Esophagus mucosa (tissue), 1 donor: ENCODE data around the gene MFAP3L. TPM values are rescaled to one million over a fixed set of nuclear protein-coding genes. Genes with fewer than 3 reads are reported as not detected.
"Not testable (repeated sequence)": the region's sequence is repeated elsewhere in the genome, so short reads cannot be mapped to it uniquely, and the experiment has no call there.

Source experiments
- ATAC-seq: fragments of 200-7000 bp; cut with Tn5 transposase; one replicate; pipeline ENCODE4 v1.9.1; 2020
- total RNA-seq: library from RNA; stranded (reverse); gene quantifications from one replicate; pipeline ENCODE4 v1.2.4, GENCODE V29; 2023
- donor health status: DM: yes; HTN: yes; CAD: no.

MFAP3L gene
- total RNA-seq = 1.0 TPM

DNA sequence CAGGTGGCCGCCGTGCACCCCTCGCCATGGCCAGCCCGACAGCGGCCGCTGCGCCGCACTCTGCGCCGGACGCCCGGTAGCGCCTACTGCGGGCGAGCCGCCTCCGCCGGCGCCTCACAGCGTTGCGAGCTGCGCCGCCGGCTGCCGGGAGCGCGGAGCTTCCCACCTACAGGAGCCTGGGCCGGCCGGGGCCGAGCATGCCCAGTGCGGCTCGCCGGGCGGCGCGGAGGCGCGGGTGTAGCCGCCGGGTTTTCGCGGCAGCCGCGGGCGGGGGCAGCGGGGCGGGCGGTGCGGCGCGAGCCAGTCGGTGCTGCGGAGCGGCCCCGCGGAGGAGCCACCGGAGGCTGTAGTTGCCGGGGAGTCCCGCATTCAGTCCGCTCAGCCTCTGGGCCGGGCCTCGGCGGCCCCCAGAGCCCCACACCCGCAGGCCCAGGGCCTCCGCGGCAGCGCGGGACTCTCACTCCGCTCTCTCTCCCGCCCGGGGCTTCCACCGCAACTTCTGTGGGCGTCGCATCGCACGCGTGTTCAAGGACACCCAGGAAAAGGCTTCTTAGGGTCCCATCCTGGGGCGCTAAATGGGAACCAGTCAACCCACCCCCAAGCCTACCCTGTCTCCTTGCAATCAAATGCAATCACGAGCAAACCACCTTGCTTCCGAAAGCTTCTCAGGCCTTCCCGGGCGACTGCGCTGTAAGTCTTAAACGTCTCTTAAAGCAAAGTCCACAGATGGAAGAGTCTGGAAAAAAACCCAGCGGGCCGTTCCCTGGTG lies at the start of gene MFAP3L:
TSS of gene MFAP3L (minus strand) at position 143 of the 769 bp plus-strand sequence. CDS start 20,518 bp downstream, outside the sequence.
- peak; percentile 97 for ATAC-seq

DNA sequence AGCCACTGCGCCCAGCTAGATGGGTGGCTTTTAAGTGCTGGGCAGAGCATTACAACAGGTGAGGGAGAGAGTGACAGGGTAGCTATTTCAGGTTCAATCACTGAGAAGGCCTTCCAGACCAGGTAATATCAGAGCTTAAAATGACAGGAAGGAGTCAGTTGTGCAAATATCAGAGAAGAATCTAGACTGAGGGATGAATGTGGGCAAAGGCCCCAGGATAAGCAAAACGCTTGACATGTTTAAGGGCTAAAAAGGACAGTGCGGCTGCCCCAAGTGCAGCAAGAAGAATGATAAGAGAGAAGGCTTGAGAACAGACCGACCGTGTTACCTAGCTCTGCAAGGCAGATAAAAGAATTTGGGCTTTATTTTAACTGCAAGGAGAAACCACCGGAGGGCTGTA lies 45.0 kb upstream of the MFAP3L start:
- no peak for ATAC-seq

DNA sequence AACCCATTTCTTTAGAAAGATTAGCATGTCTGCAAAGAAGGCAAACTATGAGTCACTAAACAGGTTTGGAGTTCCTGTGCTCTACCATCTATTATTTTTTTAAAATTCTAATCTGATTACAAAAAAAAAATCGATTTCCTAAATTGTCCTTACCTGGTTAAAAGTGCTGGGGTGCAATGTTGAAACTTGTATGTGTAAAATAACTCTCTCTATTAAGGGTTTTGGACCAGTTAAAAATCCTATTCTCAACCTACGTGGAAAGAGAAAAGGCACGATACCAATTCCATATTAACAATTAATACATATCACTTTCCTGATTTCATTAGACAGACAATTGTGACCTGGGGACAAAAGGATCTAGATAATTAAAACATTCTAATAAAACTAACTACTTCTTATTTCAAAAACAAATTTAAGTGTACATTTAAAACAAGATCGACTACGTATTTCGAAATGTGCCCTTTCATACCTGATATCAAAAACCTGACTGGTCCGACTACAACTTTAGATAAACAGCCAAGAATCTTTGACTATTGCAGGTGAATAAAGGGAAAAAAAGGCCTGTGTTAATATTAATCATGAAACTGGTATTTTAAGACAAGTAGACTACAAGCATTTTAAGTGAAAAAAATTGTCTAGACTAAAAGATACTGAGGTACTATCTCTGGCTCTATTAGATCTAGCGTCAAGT lies 42.4 kb upstream of the MFAP3L start:
- no peak for ATAC-seq

DNA sequence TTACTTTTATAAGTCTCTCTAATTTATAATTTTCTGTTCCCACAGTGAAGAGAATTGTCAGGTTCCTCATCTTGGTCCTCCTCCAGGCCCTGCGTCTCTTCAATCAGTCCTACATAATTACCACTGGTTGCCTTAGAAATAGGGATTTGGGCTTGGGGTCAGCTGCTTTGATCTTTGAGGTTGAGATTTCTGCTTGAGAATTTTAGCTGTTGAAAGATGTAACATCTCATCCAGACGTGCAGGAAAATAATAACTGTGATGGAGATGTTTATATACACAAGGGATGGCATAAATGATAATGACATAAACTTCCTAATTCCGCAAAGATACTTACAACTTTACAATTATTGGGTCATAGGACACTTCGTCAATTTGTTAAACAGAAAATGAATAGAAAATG lies 33.2 kb upstream of the MFAP3L start:
- ATAC-seq = no peak

DNA sequence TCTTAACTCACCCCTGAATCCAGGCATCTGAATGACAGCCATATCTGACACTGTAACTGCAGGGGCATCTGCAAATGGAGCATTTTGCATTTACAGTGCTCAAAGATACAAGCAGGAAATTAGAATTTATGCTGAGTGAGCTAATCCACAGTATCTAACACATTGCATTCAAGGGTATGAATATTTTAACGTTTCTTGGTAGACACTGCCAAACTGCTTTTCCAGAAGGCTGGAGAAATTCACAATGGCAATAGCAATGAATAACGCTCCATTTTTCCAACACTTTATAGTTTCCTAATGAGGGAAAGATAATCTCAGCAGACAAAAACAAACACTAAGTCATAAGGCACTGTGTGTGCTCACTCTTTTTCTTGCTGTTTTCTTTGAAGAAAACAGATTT lies 32.6 kb upstream of the MFAP3L start:
- ATAC-seq = no peak

DNA sequence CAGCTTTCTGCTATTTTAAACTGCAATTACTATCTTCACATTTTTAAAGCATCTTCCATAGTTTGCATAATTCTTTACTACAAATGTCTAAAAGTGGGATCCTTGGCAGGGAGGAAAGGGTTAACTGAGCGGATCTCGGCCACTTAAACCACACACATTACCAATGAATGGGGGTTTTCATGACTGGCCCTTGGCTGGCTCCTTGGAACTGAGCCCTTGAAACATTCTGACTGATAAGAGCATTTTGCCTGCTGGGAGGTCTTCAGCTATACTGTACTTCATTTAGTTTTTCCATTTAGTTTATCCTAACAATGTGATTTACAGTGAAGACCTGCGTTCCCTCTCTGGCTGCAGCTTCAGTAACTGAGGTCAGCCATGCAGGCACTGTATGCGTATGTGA lies 31.7 kb upstream of the MFAP3L start:
- no peak for ATAC-seq

DNA sequence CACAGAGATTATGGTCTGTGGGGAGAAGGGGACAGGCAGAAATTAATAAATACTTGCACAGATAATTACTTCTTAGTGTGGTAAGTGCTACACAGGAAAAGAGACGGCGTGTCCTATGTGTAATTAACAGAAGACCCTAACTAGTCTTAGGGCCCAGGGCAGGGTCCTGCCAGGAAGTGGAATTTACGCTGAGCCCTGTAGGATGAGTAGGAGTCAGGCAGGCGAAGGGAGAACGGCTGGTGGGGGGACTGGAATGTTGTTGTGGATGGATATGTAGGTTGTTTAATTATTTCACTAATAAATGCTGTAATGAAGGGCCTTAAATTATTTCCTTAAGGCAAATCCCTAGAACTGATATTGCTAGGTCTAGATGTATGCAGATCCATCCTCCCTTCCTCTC lies 26.7 kb upstream of the MFAP3L start:
- ATAC-seq = no peak

DNA sequence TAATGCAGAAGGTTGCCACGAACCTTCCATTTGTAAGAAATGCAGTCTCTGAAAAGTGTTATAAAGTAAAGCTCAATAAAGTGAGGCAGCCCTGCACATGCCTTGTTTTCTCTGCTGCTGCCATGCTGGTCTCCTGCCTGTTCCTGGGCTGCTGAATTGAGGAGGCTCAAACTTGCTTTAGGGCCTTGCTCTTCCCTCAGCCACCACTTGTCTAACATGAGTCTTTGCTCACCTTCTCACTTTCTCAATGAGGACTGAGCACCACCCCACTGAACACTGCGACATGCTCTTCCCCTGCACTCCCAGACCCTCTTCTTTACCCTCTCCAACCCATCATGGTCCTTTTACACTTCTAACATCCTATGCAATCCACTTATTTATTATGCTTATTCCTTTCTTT lies 25.2 kb upstream of the MFAP3L start:
- ATAC-seq = no peak

DNA sequence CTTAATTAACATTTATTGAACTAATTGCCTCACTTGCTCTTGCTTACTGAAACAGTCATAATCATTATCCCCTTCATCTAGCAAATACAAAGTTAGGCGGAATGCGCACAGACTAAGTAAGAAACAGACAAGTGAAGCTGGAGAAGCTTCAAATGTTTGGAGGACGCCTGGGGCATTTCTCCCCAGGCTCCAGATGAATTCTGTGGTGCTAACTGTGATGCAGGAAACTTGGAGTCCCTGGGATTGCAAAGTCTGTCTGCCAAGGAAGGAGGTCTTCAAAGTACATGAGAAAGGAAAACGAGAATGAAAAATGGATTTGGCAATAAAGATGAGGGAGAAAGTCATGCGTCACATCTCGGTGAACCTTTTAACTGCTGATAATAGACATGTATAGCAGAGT lies 23.6 kb upstream of the MFAP3L start:
- ATAC-seq = no peak

DNA sequence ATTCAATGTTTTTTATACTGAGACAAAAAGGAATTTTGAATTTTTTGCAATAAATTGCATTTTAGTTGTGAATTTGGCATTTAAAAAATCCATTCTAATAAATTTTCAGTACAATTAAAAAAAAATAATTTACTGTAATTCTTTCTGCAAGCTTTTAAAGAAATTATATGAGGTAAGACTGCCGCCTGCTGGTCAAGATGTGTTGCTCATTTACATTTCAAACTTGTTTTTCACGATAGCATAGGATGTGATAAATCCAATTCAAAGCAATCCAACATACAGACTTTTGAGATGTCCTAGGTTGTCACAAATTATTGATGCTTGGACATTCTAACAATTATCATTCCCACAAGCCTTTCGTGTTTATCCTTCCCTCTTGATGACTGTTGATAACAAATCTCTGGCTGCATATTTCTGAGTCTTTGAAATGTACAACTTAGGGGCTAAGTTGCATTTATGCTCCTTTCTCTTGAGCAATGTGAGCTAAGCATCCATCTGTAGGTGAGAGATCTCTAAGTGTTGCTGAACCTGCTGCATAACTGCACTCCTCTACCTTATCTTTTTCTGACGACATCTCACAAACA lies 21.7 kb upstream of the MFAP3L start:
- no peak for ATAC-seq

DNA sequence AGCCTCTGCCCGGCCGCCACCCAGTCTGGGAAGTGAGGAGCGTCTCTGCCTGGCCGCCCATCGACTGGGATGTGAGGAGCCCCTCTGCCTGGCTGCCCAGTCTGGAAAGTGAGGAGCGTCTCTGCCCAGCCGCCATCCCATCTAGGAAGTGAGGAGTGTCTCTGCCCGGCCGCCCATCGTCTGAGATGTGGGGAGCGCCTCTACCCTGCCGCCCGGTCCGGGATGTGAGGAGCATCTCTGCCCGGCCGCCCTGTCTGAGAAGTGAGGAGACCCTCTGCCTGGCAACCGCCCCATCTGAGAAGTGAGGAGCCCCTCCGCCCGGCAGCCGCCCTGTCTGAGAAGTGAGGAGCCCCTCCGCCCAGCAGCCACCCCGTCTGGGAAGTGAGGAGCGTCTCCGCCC lies 20.0 kb upstream of the MFAP3L start:
- not testable (repeated sequence) for ATAC-seq

DNA sequence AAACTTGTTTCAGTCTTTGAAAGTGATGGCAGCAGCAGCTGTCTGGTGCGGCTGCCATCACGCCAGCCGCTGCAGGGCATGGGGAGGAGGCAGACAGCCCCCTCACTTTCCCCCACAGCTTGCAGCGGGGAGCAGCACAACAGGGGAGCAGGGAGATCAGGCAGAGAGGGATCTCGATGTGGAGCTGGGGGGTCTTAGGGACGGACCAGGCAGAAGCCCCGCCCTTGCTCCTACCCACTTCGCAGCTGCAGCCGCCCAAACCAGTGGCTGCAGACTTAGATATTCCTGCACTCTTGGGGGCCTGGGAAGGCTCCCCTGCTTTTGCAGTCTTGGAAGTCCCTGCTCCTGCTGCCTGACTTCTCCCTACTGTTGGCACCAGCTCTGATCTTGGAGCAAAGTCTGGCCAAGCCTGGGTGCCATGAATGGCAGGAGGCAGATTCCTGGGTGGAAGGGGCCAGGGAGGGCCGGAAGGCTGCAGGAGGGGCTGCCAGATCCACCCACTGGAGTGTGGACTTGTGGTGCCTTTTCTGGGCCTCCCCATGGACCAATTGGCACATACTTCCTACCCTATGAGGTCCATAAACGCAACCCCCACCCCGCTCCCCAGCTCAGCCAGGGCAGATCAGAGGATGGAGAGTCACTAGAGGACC lies 14.0 kb upstream of the MFAP3L start:
- ATAC-seq = no peak

DNA sequence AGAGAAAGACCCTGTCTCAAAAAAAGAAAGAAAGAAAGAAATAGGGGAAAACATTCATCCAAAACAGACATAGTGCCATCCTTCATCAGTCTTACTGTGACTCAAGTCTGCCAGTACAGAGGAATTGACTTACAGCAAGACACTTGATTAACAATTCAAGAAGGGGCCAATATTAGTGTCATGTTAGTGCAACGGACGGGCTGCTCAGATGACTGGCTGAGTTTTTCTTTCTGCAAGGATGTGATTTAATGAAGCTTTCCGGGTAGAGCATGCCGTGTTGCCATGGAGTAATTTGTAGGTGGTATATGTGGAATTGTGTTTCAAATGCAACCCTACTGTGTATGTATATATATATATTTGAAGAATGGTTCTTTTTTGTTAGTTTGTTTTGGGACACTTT lies 12.6 kb upstream of the MFAP3L start:
- no peak for ATAC-seq

DNA sequence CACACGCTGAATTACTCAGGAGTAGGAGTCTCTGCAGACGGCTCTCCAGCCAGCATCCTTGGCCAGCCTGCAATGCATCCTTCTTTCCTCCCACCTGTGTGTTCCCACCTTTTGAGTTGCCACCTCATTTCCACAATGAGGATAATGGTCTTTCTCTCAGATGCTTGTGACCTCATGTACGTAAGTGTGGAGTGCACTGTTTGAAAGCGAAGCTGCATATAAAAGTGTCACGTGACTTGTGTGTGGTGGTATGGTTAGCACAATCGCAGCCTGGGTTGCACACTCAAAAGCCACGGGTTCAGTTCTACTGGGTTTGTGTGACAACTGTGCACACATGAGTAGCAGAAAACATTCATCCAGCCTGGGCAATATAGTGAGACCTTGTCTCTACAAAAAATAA lies 12.0 kb upstream of the MFAP3L start:
- ATAC-seq = no peak

DNA sequence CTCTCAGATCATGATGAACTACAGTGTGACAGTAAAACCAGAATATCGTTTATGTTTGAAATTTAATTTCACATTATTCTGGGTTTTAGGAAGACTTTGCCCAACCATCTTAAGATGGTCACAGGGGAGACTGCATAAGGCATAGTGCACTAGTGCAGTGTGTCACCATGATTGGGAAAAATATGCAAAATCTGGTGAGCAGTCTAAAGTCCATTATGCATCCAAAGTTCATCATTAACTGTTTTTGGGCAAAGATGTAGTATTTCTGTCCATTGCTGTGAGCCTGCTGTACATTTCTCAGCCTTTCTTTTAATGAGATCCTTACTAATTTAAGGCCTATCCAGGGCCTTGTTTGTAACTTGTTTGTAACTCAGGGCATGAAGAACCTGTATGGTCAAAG lies 11.3 kb upstream of the MFAP3L start:
- ATAC-seq = no peak

DNA sequence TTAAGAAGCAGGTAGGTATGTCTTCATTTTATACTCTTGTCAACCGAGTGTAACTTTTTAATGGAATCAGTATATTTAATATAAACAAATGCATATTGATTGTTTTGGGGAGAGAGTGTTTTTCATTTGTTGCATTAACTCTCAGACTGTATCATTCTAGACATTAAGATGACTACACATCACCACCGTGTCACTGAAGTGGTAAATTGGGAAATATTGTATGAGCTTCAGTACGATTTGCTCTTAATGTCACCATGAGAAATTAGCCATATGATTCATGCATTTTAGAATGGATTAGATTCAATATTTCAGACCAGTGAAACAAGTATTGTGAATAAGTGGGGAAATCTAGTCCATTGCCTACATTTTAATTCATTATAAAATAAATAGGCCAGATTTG lies 9.7 kb upstream of the MFAP3L start:
- no peak for ATAC-seq

DNA sequence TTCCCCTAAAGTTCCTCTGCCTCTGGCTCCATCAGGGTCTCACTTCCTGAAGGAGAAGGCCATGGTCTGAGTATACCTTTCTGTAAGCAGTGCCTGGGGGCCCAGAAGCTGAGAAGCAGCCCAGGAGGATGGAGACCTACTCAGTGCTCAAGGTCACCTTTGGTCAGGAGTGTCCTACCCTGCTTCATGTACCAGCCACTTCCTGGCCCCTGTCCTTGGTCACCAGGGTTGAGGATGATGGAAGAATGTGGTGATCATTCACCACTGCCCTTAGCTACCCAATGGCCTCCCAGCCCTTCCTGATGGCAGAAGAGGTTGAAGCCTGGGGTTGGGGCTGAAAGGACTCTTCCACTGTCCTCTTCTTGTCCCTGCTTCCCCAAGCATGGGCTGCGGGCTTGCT lies 9.0 kb upstream of the MFAP3L start:
- ATAC-seq = no peak

DNA sequence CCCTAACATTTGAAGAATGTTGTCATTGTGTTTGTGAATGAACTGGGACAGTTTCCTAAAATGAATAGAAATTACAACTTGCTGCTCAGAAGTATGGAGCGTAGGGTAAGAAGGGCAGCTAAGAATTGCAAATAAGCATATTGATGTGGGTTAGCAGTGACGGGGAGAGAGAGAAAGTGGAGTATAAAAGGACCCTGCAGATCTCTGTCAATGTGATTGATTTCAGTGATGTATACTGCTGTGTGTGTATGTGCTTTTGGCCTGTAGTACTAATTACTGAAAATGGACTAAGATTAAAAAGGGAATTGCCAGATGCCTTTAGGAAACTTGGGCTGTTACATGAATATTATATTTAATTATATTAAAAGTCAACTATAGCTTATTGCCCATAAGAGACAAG lies 7.8 kb upstream of the MFAP3L start:
- no peak for ATAC-seq

DNA sequence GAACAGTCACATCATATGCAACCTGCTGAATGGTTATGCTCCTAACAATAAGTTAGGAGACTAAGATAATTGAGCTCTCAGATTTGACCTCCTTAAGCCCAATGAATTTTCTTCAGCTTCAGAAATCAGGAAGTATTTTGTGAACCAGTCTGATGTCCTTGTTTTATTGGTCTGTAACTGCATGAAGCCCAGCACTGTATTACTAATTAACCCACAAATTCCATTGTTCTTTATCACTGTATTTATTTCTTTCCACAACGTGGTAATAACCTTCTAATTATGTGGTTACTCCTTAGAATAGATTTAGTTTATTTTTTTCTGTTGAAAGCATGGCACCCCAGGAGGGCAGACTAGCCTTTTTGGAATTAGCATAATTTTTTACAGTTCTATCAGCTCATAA lies 3.9 kb upstream of the MFAP3L start:
- no peak for ATAC-seq

DNA sequence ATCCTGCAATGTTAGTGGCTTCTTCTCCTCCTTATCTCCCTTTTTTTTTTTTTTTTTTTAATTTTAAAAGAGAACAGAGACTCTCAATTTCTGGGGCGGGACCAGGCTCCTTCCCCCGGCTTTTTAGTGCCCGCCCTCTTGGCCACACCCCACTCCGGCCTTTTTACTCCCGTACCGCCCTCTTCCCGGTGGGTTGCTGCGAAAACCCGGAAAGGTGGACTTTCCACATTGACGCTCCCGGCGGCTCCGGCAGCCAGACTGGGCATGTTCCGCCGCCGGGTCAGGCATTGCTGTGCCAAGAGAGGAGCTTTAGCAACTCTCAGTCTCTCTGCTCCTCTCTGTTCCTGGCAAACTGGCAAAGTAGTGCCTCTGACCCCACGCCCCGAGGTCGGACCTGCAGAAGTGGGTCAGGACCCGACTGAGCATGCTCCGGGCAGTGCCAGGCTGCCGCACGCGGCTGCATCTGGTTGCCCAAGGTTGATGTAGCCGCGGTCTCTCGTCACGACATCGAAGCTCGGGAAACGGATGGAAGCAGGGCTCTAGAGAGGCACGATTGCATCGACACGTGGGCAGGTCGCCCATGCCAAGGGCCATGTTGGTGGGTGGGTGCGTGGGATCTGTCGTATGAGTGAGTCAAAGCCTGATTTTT lies 1.1 kb upstream of the MFAP3L start:
- peak; percentile 94 for ATAC-seq

DNA sequence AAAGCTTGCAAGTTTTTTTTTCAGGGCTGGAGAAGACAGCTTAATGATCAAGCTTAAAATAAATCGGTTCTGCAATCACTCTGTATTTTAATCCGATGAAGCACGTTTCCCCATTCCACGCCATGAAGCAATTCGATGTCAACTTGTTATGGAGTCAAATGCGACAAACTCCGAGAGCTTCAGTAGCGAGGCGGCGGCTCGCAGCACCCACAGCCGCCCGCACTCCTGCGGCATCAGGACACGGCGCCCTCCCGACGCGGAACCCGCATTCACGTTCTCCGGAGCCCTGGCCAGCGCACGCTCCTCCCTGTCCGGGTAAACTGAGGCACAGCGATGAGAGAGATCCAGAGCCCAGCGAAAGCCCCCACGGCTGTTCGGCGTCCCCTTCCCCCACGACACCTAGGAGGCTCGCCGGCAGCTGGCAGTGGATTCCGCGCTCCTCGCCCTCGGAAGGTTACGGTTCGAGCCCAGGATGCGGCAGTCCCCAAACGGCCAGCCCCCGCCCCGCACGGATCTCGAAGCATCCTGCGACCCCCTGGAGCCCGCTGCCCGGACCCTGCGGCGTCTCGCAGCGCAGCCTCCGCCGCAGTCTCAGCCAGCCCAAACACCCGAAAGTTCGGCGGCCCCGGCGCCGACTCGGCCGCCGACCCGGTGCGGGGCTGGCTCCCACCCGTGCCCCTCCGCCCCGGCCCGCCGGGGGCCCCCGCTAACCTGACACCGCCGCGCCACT lies 507 bp downstream of the MFAP3L start:
- no peak for ATAC-seq

DNA sequence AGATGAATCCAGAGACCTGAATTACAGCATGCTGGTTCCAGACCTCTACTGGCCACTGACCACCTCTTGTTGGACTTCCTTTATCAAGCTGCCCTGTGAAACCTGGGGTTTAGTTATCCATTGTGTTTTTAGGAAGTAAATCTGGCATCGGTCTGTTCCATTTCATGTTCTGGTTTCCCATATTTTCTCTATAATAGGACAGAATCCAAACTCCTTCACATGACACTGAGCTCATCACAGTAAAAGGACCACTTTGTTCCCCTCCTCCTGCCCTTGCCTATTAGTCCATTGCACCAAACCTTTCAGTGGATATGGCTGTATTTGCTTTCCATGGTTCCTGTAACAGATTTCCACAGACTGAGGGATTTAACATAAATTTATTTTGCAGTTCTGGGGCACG lies 4.0 kb downstream of the MFAP3L start:
- no peak for ATAC-seq
